HCEC 1CT (cell line): ENCODE results near the gene CMSS1.
"Not testable (repeated sequence)": the region's sequence is repeated elsewhere in the genome, so short reads cannot be mapped to it uniquely, and the experiment has no call there.

Experiments
- DNase-seq: peaks from one replicate; pipeline ENCODE4 v3.0.0-alpha.2; 2017

The CMSS1 gene

DNA sequence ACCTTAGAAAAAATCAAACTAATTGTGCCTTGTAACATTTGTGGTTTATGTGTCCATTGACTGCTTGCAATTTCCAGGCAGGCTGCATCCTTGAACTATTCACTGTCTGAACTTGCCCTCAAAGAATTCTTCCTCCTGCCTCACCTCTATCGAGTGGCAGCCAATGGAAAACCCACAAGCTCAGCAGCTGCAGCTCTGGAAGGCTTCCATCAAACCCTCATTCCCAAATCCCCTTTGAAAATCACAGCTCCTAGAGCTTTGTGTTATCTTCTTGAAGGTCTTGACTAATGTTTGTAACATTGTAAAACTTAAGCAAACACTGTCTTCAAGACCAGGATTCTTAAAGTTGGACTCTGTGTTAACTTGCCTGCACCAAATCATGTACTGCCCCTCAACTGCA is 215.5 kb downstream of the CMSS1 start:
- DNase-seq: no peak

DNA sequence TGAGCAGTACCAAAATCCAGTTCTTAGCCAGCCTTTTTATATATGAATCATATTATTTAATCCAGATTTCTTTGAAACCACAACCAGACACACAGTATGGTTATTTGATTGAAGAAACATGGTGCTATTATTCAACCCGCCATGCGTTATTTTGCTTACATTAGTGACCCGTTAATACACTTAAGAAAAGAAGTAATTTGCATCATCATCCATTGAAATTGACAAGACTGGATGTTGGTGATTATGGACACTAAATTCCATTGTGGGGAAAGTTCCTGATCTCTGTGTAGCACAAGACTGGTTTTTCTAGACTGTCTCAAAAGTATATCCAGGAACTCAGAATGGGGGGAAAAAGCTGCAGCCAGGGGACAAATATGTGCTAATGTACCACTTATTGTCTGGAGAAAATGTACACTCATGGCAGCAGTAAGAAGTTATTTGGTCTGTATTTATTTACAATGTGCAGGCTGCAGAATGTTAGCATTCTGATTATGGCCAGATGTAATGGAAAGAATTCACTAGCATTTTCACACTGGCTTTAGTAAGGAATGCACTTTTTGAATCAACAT is 216.3 kb downstream of the CMSS1 start:
- no peak for DNase-seq

DNA sequence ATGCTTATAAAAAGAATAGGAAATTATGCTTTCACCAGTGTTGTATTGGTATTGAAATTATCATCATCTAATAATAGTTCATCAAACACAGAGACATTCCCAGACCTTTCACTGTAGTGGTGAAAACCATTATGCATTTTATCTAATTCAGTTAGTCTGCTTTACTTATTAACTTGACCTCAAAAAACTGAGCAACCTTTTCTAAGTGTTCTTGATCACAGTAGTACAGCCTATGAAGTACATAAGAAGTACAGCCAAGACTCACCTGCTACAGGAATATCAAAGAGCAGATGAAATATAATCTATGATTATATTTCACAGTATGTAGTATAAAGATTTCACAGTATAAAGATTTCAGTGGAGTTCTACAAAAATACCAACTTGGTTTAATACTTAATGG is 221.4 kb downstream of the CMSS1 start:
- no peak for DNase-seq

DNA sequence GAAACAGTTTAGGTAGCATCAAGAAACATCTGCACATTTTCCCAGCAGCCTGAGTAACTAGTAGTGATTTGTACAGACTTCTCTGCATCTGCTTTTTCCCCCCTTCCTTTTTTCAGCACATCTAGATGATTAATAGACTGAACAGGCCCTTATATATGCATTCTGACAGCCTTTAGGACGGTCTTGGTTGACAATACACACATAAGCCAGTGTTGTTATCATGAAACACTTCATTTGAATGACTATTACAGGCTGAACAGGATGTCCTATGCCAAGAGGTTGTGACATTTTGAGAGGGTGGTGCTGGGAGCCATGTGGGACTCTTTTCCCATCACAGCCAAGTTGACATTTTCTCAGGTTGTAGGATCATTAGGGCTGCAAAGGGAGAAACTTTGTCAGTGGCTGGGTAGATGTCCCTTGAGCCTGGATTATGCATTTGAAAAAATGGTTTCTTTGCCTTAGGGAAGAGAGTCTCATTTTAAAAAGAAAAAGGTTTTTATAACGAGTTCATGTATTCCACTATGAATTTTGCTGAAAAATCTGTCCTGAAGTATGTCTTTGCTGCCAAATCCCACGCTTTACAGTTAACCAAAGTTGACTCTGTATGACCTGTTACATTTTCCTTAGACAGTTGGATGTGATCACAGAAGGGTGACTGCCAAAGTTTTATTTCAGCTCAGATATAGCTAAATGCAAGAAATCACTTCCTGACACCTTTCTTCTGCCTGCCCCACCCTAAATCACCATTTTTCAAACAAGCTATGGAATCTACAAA is 223.0 kb downstream of the CMSS1 start:
- peak; percentile 61 for DNase-seq

DNA sequence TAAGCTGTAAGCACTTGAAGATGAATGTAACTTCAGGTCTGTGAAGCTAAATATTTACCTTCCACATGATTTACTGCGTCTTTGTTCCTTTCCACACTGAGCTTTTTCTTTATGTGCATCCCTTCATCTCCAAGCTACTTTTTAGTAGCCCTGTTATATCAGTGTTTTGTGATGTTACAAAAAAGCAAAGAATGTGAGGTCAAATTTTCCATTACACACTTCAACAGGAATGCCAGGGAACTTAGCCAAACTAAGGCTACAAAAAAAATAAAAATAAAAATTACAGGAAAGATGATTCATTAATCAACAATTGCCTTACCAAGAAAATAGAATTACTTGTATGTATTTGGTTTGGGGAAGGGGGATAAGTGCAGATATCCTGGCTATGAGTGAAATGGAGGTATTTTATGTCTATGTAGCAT is 223.7 kb downstream of the CMSS1 start:
- peak; percentile 92 for DNase-seq

DNA sequence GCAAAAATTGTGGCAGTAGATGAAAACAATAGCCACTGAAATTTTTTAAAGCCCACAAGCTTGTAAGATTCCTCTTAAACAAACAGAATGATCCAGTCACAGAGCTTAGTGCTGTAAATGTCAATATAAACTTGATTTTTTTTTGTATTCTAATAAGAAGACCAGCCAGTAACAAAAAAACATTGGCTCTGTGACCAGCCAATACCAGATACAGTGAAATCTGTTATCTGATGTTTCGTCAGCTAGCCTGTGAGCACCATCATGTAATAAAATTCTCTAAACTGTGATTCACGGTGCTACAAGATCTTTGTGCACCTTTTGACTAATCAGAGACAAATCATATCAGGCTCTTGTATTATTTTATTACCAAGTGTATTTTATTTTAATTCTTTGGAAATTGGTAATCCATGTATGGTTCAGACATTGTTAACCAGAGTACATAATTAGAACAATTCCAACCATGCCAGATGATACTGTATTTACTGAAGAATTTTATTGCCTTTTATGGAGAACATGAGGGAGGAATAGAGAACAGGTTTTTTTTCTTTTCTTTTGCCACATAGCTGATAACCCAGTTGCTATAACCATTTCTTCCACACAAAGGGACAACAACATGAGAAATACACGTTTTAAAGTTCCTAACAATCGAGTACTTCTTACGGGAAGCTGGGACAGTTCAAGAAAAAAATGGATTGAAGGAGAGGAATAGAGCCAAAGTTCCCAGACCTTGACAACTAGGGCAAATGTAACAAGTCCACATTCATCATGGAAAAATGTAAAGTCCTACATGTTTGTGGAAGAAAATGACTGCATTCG is 224.7 kb downstream of the CMSS1 start:
- DNase-seq: peak; percentile 89

DNA sequence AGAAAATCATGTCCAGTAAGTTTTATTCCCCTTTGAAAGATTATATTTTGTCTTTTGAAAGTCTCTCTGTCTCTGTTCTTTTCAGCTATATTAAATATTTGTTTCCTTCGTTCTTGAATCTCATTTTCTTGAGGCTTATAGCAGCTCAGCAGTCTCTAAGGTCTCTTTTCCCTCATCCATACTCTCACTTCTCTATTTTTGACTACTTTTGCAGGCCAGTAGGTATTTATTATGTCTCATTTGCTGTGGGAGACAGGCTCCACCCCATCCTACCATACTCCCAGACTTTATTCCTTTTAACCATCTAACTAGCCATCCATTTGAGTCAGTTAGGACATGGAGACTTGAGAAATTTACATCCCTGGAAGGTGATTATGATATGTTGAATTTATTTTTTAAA is 225.6 kb downstream of the CMSS1 start:
- DNase-seq: no peak

DNA sequence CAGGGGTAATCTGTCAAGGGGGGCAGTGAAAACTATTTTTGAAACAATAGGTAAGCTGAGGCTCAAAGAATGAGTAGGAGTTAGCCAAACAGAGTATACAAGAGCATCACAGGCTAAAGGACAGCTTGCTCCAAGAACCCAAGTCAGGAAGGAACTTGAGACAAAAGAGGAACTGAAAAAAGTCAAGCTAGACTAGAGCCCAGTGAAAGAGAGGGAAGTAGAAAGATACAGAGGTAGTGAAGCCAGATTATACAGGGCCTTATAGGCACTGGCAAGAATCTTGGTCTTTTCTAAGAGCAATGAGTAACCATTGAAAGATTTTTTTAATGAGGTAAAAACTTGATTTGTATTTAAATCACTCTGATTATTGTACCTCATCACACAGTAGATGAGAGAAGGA is 226.7 kb downstream of the CMSS1 start:
- no peak for DNase-seq

DNA sequence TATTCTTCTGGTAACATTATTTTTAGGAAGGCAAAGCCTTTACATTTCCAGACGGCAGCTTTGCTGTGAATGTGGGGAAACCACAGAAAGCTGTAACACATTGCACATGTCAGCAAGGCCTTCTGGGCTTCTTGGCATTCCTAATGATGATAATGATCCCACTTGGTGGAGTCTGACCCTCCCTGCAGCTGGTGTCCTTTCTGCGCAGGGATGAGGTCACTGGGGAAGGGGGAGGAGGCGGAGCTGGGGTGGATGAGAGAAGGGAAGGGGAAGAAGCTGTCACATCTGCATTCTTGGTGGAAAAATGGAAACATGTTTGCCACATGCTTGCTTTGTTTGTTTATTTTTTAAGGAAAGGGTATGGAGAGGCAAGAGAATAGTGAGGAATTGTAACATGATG is 228.0 kb downstream of the CMSS1 start:
- DNase-seq: peak; percentile 99

DNA sequence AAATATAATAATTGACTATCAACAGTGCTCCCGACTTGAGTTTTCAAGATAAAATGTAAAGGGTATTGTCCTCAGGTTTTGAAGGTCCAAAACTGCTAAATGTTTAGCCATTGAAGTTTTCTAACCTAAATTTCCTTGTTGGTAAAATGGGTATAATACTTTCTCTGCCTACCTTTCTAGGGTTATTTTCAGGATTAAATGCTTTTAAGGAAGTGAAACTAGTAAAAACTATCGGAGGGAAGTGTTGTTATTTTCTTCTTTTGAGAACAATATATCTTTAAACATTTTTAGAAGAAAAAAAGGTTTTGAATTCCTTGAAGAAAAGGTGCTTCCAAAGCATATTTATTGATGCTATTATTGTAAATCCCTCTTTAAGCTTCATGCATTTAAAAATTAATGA is 229.3 kb downstream of the CMSS1 start:
- no peak for DNase-seq

DNA sequence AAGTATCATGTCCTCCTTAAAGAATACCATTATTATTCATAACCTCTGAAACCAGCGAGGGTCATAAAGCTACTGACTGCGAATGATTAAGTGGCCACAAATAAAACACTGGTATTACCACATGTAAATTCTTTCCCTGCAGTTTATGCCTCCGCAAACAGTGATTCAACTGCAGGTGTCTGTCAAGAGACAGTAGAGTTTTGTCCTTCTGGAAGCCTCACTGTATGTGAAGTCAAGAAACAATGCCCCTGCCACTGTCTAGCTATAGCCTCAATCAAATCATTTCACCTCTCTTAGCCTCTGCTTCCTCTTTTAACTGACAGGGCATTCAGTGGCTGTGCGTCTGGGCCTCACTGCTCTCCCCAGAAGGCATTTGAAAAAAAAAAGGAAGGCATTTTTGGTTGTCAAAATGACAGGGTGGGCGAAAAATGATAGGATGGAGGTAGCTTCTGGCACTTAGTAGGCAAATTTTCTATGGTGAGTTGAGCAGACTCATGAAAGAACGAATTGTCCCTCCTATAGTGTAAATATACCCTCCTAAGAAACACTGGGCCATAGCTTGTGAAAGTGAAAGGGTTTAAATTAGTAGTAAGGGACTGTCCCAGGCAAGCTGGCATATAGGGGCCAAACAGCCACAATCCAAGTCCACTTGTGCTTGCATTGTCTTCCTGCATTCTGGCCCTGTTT is 229.9 kb downstream of the CMSS1 start:
- peak; percentile 98 for DNase-seq

DNA sequence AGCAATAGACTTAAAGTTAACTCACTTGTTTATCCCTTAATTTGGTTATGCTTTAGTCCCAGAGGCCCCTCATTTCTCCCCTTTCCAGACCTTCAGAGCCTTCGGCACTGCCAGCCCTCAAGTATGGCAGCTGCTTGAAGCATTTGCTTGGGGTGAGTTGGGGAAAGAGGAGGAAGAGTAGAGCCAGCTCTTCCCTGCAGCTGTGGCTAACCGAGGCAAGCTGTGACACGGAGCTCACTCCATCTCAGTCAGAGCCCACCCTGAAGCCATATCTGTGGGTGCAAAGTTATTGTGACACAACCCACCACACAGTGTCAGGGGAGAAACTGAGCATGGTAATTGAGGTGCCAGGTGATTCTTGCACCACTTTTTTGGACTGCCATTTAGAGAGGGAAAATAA is 230.6 kb downstream of the CMSS1 start:
- no peak for DNase-seq

DNA sequence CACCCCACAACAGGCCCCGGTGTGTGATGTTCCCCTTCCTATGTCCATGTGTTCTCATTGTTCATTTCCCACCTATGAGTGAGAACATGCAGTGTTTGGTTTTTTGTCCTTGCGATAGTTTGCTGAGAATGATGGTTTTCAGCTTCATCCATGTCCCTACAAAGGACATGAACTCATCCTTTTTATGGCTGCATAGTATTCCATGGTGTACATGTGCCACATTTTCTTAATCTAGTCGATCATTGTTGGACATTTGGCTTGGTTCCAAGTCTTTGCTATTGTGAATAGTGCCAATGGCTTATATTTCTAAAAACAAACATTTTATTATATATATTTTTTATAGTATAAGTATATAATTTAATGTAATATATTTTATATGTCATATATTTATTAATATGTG is 233.9 kb downstream of the CMSS1 start:
- DNase-seq: not testable (repeated sequence)

DNA sequence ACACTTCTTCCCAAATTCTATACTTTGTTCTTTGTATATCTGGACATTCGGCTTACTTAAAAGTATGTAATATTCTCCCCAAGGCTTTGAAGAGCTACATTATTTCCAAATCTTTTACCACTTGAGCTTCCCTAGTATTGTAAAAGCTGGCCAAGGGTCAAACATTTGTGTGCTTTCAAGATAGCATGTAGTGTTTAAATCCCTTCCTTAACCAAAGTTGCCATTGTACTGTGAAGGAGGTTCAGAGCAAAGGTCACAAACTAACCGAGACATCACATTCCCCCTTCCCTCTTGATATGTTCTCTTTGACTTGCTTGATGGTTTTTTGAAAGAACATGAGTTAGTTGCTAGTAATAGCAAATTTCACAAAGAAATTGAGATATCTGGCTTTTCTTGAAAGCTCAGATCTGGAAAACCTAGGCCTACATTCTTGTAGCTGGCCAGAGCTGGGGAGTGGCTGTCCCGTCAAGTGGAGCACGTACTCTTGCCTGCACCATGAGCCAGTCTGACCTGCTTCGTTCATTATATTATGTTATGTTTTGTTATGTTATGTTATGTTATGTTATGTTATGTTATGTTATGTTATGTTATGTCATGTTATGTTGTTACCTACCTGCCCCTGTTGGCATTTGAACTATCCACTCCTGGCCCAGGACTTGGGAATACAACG is 236.4 kb downstream of the CMSS1 start:
- DNase-seq: no peak

DNA sequence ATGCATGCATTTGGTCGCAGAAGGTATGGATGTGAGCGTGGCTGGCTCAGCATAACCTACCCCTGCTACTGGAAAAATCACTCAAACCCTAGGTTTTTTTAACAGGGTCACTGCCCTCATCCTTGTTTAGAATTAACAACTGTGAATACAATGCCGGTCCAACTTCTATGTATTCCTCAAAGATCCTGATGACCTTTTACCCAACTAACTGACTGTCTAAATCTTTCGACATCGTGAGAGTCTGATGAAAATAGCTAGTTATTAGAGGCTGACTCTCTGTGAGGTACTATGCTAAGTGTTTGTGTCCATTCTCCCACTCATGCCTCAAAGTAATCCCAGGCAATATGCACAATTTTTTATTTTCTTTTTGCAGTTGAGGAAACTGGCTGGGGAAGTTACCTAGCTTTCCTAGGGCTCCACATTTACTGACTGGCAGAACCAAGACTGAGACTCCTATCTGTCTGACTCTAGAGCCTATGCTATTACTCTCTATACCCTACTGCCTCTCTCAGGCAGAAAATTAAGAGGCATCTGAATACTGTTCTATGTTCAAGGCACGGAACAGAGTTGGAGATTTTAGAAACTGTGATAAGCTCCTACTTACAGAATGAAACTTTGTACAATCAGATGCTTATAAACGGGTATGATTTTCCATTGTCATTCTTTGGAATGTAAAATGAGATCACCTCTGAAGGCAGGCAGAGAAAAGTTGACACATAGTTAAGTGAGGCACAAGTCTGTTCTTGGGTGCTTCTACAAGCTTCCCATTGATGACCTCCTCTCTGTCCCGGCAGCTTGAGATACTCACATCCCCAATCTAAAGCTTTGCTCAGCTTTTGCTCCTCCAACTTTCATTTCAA is 240.3 kb downstream of the CMSS1 start:
- no peak for DNase-seq

DNA sequence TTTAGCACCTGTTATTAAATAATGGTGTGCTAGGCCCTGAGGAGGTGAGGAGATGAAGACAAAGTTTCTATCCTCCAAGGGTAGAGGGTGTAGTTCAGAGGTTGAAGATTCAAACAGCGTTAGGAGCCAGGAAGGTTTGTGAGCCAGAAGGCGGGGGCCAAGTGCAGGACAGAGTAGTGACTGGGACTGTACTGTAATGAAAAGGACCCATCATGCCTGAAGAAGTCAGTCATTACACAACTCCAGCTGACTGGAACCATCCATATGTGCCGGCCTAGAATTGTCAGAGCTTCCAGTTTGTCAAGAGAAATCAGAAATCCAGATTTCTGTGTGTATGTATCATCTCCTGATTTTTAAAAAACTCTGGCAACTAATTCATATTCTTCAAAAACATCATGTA is 241.8 kb downstream of the CMSS1 start:
- no peak for DNase-seq

DNA sequence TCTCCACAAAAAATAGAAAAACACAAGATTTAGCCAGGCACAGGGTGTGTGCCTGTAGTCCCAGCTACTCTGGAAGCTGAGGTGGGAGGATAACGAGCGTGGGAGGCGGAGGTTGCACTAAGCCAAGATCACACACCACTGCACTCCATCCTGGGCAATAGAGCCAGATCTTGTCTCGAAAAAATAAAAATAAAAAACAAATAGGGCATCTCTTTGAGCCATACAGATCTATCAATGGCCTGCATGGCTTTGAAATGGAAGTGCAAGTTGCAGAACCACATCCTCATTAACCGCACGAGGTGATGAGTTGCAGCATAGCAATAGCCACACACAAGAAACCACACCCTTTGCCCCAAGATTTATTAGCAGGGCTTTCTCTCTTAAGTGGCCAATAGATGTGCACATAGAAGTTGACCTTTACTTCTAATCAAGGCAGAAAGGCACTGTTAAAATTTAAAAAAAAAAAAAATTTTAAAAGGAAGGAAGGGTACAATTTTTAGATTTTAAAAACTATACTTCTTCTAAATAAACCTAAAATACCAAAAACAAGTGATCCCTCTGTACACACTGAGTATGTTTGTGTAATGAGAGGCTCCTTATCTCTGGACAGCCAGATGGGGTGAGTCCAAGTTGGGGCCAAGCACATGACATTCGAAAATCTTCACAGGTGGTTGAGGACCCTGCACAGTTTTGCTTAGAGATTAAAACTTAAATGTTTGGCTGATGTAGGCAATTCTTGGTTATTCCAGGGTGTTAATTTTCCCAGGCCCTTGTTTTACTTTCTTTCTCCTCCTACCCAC is 243.2 kb downstream of the CMSS1 start:
- DNase-seq: no peak

DNA sequence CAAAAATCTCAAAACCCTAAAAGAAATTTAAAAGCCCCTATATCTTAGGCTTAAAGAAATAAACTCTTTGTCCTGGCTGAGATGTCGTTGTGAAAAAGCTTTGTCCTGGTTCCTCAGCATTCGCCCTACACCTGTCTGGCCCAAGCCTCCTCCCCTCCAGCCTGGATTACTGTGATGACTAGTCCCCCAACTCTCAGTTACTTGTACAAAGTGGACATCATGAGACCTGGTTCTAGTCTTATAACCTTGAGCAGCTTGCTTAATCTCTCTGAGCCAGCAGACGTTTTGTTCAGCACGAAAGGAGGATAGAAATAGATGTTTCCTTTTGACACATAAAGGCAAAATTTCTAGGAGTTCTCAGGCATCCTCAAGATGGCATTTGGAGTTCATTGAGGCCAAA is 245.0 kb downstream of the CMSS1 start:
- no peak for DNase-seq

DNA sequence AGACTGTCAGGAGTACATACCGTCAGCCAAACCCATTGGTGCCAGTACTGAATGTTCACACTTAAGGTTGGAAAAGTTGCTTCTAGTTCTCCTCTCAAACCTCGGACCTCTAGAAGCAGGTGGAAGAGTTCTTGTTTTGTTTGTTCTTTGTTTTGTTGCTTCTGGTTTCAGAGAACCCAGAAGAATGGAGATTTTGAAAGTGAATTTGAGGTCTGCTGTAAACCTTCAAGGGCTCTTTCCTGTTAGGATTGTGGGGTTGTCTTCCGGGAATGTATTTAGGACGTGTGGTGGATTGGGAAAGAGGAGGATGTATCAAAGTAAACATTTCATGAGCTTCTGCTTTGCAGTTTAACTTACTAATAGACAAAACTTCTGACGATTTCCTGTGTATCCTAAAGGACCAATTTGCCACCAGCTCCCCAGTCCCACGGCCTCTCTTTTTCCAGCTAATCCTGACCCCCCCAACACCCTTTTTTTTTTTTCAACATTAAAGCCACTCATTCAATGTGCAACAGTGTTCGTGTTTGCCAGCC is 246.3 kb downstream of the CMSS1 start:
- DNase-seq: peak; percentile 96

DNA sequence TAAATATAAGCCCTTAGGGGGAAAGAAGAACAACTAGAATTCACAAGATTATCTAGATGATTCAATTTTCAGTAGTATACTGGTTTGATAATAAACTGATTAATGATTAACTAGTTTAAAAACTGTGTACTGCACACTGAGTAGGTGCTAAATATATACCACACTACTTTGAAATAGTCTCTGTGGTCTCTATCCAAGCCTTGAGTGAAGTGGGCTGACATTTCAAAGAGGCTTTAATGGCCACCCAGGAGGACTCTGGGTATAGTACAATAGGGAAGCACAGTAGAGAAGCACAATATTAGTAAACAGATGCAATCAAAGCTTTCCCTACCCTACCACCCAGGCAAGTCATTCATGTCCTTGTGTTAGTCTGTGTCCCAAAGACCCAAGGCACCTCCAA is 249.9 kb downstream of the CMSS1 start:
- no peak for DNase-seq

DNA sequence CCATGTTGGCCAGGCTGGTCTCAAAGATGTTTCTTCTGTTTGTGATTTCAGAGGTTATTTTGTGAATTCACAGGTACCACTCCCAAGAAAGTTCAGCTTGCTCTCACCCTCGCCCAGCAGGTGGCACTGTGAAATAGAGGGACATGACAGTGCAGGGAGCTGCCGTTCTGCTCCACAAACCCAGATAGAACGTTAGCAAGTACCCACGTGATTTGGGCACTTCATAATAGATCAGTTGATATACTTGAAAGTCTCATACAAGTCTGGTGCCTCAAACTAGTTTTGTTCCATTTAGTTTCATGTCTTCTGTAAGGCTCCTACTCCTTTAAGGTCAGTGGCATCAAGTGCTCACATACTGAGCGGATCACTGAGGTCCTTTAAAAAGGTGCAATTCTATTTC is 251.2 kb downstream of the CMSS1 start:
- DNase-seq: peak; percentile 81
